NCI-H1930 (cell line): Measurements from ENCODE around the gene ZNF674.
"Not testable (repeated sequence)": the region's sequence is repeated elsewhere in the genome, so short reads cannot be mapped to it uniquely, and the experiment has no call there.

ENCODE experiments used
- DNase-seq, 2 experiments: peaks; one replicate each; lab custom pipeline; 2025; lab: John Stamatoyannopoulos, UW

The ZNF674 gene

GRCh38 chrX:46463682-46464081 lies 81.5 kb downstream of the ZNF674 start:
- DNase-seq, result no peak

- DNase-seq, result no peak
These were observed 83.5 kb downstream of the ZNF674 start for GRCh38 chrX:46461660-46462191.

- not testable (repeated sequence) for DNase-seq
These were observed 84.2 kb downstream of the ZNF674 start for GRCh38 chrX:46460801-46461659.

- no peak for DNase-seq
These were observed 85.6 kb downstream of the ZNF674 start for GRCh38 chrX:46459603-46460002.

- no peak for DNase-seq
These were observed 88.9 kb downstream of the ZNF674 start for GRCh38 chrX:46456125-46456922.
